Stimulated activated CD8-positive, alpha-beta memory T cell treated with anti-CD3 and anti-CD28 coated beads, Interleukin-4, amount 100 ng/mL, for 48 hours (primary cell): ENCODE data around the gene PHACTR1.

Source experiments
- DNase-seq: peaks from one replicate; pipeline ENCODE4 v3.0.0-alpha.2; 2020

PHACTR1 gene

GRCh38 chr6:12806136-12806535 lies 89.6 kb downstream of the PHACTR1 start:
- DNase-seq = no peak

- DNase-seq = no peak
Measured at GRCh38 chr6:12806796-12807195, 90.2 kb downstream of the PHACTR1 start.

- no peak for DNase-seq
Measured at GRCh38 chr6:12811519-12811918, 95.0 kb downstream of the PHACTR1 start.

- DNase-seq = no peak
Measured at GRCh38 chr6:12813321-12813720, 96.8 kb downstream of the PHACTR1 start.

- no peak for DNase-seq
Measured at GRCh38 chr6:12814015-12814414, 97.4 kb downstream of the PHACTR1 start.

- no peak for DNase-seq
Measured at GRCh38 chr6:12815089-12815488, 98.5 kb downstream of the PHACTR1 start.

GRCh38 chr6:12815884-12816600 lies 99.5 kb downstream of the PHACTR1 start:
- DNase-seq = no peak

GRCh38 chr6:12818324-12818723 lies 101.8 kb downstream of the PHACTR1 start:
- DNase-seq = no peak

- no peak for DNase-seq
Measured at GRCh38 chr6:12823847-12824246, 107.3 kb downstream of the PHACTR1 start.

GRCh38 chr6:12826584-12826983 lies 110.0 kb downstream of the PHACTR1 start:
- DNase-seq = no peak

- no peak for DNase-seq
Measured at GRCh38 chr6:12827921-12828320, 111.4 kb downstream of the PHACTR1 start.

- no peak for DNase-seq
Measured at GRCh38 chr6:12832226-12832735, 115.7 kb downstream of the PHACTR1 start.

- no peak for DNase-seq
Measured at GRCh38 chr6:12836009-12836408, 119.4 kb downstream of the PHACTR1 start.

- no peak for DNase-seq
Measured at GRCh38 chr6:12841619-12842018, 125.1 kb downstream of the PHACTR1 start.

- DNase-seq = no peak
Measured at GRCh38 chr6:12842114-12842513, 125.5 kb downstream of the PHACTR1 start.

- no peak for DNase-seq
Measured at GRCh38 chr6:12842658-12843057, 126.1 kb downstream of the PHACTR1 start.

- DNase-seq = no peak
Measured at GRCh38 chr6:12844284-12845223, 128.0 kb downstream of the PHACTR1 start.

- no peak for DNase-seq
Measured at GRCh38 chr6:12845224-12846004, 128.8 kb downstream of the PHACTR1 start.

GRCh38 chr6:12848964-12849808 lies 132.6 kb downstream of the PHACTR1 start:
- no peak for DNase-seq

- DNase-seq = no peak
Measured at GRCh38 chr6:12849809-12850198, 133.2 kb downstream of the PHACTR1 start.

- DNase-seq = no peak
Measured at GRCh38 chr6:12851123-12851695, 134.6 kb downstream of the PHACTR1 start.

GRCh38 chr6:12861603-12862002 lies 145.0 kb downstream of the PHACTR1 start:
- DNase-seq = no peak
